HuH-7.5 (cell line): ENCODE results near the gene ROBO2.

Source experiments
- DNase-seq: peaks from one replicate; pipeline ENCODE4 v3.0.0; 2011; ENCODE audit warnings: low spot score

The ROBO2 gene

GRCh38 chr3:77052051-77052501 lies 12.2 kb downstream of the ROBO2 start:
- no peak for DNase-seq

DNA sequence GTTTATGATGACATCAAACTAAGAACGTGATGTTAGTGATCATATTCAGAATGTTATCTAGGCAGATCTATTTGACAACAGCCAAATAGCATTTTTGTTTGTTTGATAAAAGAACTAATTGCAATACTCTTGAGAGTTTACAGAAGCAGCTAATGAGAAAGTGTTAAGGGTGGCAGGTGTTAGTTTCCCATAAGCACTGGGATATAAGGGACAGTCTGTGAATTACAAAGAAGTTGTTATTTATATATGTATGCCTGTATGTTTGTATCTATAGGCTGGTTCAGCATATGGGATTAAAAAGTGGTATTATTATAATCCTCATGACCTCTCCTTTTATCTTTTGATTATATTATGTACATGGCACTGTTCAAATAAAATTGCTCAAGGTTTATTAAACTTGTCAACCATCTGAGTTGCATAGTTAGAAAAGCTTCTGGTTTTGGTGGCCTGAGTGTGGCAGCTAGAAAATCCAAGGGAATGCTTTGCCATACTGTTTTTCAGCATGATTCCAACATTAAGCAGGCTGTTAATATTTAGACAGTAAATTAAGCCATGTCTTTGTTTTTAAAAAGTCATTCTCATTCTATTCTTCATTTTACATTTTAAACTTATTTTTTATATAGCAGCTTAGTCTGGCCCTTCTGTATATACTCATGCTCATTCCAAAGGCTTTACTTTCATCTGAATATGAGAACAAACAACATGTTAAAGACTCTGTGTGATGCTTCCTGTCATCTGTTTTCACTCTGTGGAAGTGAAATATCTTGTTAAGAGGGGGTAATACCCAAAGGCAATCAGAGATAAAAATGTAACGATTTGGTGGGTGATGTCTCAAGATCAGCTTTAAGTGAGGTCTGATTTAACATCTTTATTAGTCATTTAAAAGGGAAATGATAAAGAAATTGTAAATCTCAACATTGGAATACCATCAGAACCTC lies 13.1 kb downstream of the ROBO2 start:
- no peak for DNase-seq

GRCh38 chr3:77053795-77054194 lies 13.9 kb downstream of the ROBO2 start:
- DNase-seq, result no peak

GRCh38 chr3:77055841-77056341 lies 16.0 kb downstream of the ROBO2 start:
- DNase-seq, result no peak

- DNase-seq, result no peak
These were observed 19.5 kb downstream of the ROBO2 start for GRCh38 chr3:77059354-77059753.

DNA sequence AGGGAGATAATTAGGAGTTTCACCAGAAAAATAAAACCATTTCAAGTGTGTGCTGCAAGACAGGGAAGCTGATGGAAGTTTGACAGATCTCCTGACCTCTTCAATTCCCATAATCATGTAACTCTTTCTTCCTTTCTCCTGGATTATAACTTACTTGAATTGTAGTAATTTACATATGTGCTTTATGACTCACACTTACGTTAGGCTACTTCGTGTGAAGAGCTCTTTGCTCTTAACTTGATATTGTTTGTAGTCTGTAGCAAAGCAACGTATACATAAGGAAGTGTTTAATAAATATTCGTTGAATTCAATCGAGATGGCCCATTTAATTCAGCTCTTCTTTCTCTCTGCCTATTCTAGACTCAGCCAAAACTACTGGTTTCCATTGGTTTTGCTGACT lies 23.5 kb downstream of the ROBO2 start:
- DNase-seq, result no peak

- no peak for DNase-seq
These were observed 25.9 kb downstream of the ROBO2 start for GRCh38 chr3:77065750-77066149.

DNA sequence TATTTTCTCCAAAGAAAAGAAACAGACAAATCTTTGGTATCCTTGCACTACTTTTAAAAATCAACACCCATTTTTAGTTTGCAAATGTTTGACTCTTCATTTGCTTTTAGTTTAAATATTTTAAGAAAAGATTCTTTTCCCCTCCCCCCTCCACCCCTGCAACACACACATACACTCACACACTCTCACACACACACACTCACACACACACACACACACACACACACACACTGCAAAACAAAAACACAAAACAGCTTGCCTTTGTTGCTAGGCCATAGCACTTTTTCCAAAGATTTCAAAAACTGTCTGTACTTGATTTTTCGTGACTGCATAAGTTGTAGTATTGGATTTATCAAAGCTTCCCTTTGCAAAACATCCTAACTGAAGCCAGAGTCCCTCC lies 26.9 kb downstream of the ROBO2 start:
- DNase-seq, result no peak

DNA sequence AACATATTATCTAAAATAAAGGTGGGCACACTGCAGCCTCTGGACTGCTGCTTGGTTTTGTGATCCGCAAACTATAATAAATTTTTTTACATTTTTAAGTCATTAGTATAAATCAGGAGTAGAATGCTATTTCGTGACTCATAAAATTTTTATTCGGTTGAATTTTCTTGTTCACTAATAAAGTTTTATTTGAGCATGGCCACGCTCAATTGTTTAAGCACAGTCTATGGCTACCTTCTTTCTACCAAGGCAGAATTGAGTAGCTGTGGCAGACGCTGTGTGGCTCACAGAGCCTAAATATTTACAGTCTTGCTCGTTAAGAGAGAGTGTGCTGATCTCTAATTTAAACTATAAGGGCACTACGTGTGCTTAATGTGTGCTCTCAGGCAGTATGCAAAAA lies 28.9 kb downstream of the ROBO2 start:
- DNase-seq, result no peak

- no peak for DNase-seq
These were observed 31.5 kb downstream of the ROBO2 start for GRCh38 chr3:77071364-77071763.

DNA sequence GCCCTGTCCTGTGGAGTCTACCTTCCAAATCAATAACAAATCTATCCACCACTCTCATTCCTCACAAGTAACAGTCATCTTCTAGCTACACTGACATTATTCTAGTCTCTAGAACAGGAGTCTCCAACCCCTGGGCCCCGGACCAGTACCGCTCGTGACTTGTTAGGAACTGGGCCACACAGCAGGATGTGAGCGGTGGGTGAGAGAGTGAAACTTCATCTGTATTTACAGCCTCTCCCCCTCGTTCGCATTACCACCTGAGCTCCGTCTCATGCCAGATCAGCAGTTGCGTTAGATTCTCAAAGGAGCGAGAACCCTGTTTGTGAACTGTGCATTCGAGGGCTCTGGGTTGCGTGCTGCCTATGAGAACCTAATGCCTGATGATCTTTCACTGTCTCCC lies 31.9 kb downstream of the ROBO2 start:
- no peak for DNase-seq

DNA sequence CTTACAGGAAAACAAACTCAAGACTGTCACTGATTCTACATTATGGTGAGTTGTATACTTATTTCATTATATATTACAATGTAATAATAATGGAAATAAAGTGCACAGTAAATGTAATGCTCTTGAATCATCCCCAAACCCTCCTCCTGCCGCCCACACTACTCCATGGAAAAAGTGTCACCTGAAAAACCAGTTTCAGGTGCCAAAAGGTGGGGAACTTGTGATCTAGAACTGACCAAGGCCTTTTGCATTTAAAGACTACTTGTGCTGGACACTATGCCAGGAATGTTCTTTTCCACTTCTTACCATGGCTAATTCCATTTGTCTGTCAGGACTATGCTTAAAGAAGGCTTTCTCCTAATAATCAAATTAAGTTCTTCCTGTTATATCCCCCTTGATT lies 32.3 kb downstream of the ROBO2 start:
- DNase-seq, result no peak

- DNase-seq, result no peak
These were observed 38.4 kb downstream of the ROBO2 start for GRCh38 chr3:77078279-77078678.

DNA sequence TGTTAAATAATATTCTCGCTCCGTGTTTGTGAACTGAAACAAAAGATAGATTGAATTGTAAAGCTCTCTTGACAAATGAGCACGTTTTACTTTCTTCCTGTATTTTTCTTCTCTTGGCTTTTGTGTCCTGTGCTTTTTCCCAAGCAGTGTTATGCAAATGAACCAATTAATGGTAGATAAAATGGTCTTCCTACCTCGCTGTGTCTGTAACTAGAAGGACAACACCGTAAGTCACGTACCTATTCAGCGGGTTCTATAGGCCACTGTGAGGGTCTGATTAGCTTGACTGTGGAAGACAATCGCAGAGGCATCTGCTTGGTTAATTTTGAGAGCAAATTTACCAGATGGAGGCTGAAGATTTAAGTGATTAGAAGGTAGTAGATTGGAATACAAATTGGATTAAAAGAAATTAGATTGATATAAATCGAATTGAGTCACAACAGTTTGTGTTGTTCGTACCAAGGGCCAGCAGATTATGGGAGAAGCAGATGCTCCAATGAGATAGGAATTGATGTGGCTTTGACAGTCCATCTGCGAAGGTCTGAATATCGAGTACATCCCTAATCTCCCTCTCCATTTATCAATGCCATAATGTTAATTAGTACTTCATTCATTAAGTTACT lies 40.2 kb downstream of the ROBO2 start:
- DNase-seq, result no peak

DNA sequence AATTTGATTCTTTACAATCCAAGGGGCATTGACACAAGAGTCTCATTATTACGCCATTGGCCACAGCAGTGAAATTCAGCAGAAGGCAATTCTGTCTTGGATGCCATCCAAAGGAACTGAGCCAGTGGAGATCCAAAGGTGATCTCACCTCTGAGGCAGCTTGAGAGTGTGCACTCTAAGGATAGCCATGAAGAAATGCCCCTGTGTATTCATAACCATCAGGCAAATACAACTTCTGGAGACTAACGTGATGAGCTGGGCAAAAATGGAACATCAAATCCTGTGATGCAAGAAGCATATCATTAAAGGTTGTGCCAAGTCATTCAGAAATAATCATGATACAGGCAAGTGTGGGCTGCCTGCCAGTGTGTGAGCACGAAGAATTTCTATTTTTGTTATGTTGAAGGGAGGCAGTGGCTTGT lies 41.4 kb downstream of the ROBO2 start:
- no peak for DNase-seq

DNA sequence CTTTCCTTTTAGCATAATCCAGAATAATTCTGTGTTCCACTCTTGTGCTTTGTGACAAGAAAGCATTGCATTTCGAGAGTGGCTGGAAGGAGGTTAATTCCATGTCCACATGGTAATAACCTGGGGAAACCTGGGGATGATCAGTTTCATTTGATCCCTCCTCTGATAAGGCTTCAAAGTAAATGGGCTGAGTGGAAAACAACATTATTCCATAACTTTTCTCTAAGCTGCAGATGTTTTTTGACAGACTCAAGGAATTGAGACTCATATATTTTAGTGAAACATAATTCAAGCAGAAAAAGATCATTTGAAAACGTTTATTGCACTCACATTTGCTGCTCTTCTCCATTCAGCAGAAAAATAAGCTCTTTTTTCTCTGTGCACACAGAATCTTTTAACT lies 44.6 kb downstream of the ROBO2 start:
- no peak for DNase-seq

- DNase-seq, result no peak
These were observed 46.5 kb downstream of the ROBO2 start for GRCh38 chr3:77086408-77086807.

GRCh38 chr3:77091809-77092208 lies 51.9 kb downstream of the ROBO2 start:
- no peak for DNase-seq

DNA sequence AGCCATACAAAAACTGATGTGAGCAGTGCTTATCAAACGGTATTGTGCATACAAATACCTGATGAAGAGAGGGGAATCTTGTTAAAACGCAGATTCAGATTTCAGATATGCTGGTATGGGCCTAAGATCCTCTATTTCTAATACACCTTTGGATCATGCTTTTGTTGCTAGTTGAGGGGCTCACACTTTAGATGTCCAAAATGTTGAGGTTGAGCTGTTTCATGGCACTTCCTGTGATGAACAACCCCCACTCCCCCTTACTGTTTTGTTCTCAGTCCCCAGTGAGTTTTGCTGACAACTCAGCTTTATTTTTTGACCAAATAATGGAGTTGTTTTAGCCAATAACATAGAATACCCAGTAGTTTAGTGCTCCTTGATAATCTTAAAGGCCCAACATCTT lies 53.2 kb downstream of the ROBO2 start:
- no peak for DNase-seq

DNA sequence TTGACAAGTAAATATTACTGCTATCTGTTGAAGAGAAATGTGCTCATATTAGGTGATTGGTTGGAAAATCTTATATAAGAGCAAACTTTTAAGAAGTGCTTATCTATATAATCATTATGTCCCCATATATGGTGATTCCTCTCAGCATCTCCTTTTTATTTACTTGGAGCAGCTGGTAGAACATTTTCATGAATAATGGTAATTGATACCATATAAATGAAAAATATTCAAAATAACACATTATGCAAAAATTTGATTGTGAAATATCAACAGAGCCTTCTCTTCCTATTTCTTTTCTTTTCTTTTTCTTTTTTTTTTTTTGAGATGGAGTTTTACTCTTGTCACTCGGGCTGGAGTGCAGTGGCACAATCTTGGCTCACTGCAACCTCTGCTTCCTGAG lies 56.2 kb downstream of the ROBO2 start:
- no peak for DNase-seq

DNA sequence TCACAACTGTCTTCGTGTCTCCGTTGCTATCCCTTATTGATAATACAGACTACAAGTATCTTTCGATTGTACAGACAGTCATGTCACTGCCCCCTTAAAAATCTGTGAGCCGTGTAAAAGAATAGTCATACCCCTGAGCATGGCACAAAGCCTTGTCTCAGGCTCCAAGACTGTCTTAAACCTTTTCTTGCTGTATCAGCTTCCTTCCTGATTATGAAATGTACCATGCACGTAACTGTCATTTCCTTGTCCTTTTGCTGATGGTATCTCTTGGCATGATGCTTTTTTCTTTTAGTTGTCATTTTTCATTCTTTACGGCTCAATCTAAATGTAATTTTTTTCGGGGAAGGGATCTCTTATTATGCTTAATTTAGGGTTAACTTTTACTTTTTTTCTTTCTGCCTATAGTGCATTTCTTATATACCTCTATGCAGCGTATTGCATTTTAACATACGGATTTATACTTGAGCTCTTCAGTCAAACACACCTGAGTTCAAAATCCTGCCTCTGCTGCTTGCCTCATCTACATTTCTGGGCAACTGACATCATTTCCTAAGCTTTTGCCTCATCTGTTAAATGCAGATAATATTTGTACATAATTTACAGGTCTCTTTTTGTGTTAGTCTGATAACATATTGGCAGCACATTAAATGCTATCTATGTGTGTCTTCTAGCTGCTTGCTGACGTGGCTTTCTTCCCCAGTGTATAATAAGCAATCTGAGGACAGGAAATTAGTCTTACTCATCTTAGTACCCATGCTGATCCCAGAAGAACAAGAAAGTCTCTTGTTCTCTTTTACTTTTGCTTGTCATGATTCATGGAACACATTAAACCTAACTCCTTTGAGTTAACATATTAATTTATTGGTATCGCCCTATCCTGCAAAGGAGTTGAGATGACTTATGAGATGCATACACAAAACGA lies 57.3 kb downstream of the ROBO2 start:
- DNase-seq, result no peak
